GM12873 (cell line): ENCODE results near the gene TCEAL9.

Source experiments
- CTCF ChIP-seq: IDR thresholded peaks from 2 replicates; pipeline ENCODE4 v1.5.1; 2012; ENCODE audit warnings: low read depth, mild to moderate bottlenecking, moderate library complexity, low read length, control low read depth; ENCODE audit not compliant: insufficient read depth; ENCODE audit errors: missing control alignments

TCEAL9 gene

GRCh38 chrX:103376118-103376978, 20.0 kb downstream of the TCEAL9 start, which contains the start of gene BEX3:
Gene BEX3 (plus strand): TSS chrX:103376538. CDS start chrX:103377522, 984 bp downstream.
- TF ChIP-seq CTCF: no peak

GRCh38 chrX:103376979-103377324, 20.6 kb downstream of the TCEAL9 start:
- no peak for TF ChIP-seq CTCF

- TF ChIP-seq CTCF: no peak
Measured at GRCh38 chrX:103378990-103379389, 22.7 kb downstream of the TCEAL9 start.

- TF ChIP-seq CTCF: no peak
Measured at GRCh38 chrX:103382877-103383276, 26.6 kb downstream of the TCEAL9 start.

GRCh38 chrX:103384672-103385071, 28.4 kb downstream of the TCEAL9 start:
- no peak for TF ChIP-seq CTCF

- no peak for TF ChIP-seq CTCF
Measured at GRCh38 chrX:103386332-103386731, 30.0 kb downstream of the TCEAL9 start.

GRCh38 chrX:103393487-103393886, 37.2 kb downstream of the TCEAL9 start:
- TF ChIP-seq CTCF: no peak
